ENCODE data around the gene FRYL. TPM values are rescaled to one million over a fixed set of nuclear protein-coding genes. Genes with fewer than 3 reads are reported as not detected.

FRYL gene
- total RNA-seq, 1 experiment from 2014 or later, result 45.8 TPM

- Mint-ChIP-seq H3K27me3 (ENCODE audit: unreplicated experiment) (no peaks in the 10 kb centered on the region), H3K27ac (ENCODE audit: unreplicated experiment) (no peak overlapping the region), H3K36me3 (ENCODE audit: insufficient read depth, unreplicated experiment) (no peaks in the 10 kb centered on the region), H3K9me3 (ENCODE audit: low read depth, unreplicated experiment) (no peaks in the 10 kb centered on the region), H3K4me1 (ENCODE audit: low read depth, unreplicated experiment) (no peaks in the 10 kb centered on the region), H3K4me3 (ENCODE audit: low read depth, unreplicated experiment) (no peak overlapping the region)
- BruUV-seq (replicated peaks), result no TSS peak
- CTCF ChIA-PET, result no interaction called here
- no peak for TF ChIP-seq CTCF (IDR thresholded peaks at IDR 0.05; ENCODE audit: unreplicated experiment)
- DNase-seq, result no peak
- intact Hi-C loops (cut with micrococcal nuclease; ENCODE audit: unreplicated experiment), result no loop called here
Observed at GRCh38 chr4:48509543-48509942, 270.5 kb downstream of the FRYL start.

- H3K4me1 Mint-ChIP-seq (ENCODE audit: low read depth, unreplicated experiment), result no peaks in the 10 kb centered on the region
- CTCF ChIA-PET, result no interaction called here
- H3K36me3 Mint-ChIP-seq (ENCODE audit: insufficient read depth, unreplicated experiment), result no peaks in the 10 kb centered on the region
- intact Hi-C loops (cut with micrococcal nuclease; ENCODE audit: unreplicated experiment), result no loop called here
- BruUV-seq (replicated peaks), result no TSS peak
- no peak for TF ChIP-seq CTCF (IDR thresholded peaks at IDR 0.05; ENCODE audit: unreplicated experiment)
- H3K4me3 Mint-ChIP-seq (ENCODE audit: low read depth, unreplicated experiment), result no peak overlapping the region
- DNase-seq, result no peak
- no peaks in the 10 kb centered on the region for H3K9me3 Mint-ChIP-seq (ENCODE audit: low read depth, unreplicated experiment)
- no peaks in the 10 kb centered on the region for H3K27me3 Mint-ChIP-seq (ENCODE audit: unreplicated experiment)
- no peak overlapping the region for H3K27ac Mint-ChIP-seq (ENCODE audit: unreplicated experiment)
Observed at GRCh38 chr4:48506716-48507115, 273.4 kb downstream of the FRYL start.

- H3K27ac Mint-ChIP-seq (ENCODE audit: unreplicated experiment), result no peak overlapping the region
- H3K4me1 Mint-ChIP-seq (ENCODE audit: low read depth, unreplicated experiment), result no peaks in the 10 kb centered on the region
Observed at GRCh38 chr4:48504352-48504751, 275.7 kb downstream of the FRYL start.

GRCh38 chr4:48504026-48504330 lies 276.1 kb downstream of the FRYL start:
- TF ChIP-seq CTCF (IDR thresholded peaks at IDR 0.05; ENCODE audit: unreplicated experiment), result no peak
- intact Hi-C loops (cut with micrococcal nuclease; ENCODE audit: unreplicated experiment), result no loop called here
- Mint-ChIP-seq H3K4me3 (ENCODE audit: low read depth, unreplicated experiment) (no peak overlapping the region), H3K36me3 (ENCODE audit: insufficient read depth, unreplicated experiment) (no peaks in the 10 kb centered on the region), H3K27me3 (ENCODE audit: unreplicated experiment) (no peaks in the 10 kb centered on the region), H3K9me3 (ENCODE audit: low read depth, unreplicated experiment) (no peaks in the 10 kb centered on the region), H3K27ac (ENCODE audit: unreplicated experiment) (no peak overlapping the region), H3K4me1 (ENCODE audit: low read depth, unreplicated experiment) (no peaks in the 10 kb centered on the region)
- BruUV-seq (replicated peaks), result no TSS peak
- DNase-seq, result no peak
- CTCF ChIA-PET, result no interaction called here

More at GRCh38 chr4:48504352-48504751, 275.7 kb downstream of the FRYL start:
- CTCF ChIA-PET, result no interaction called here
- Mint-ChIP-seq H3K27me3 (ENCODE audit: unreplicated experiment) (no peaks in the 10 kb centered on the region), H3K9me3 (ENCODE audit: low read depth, unreplicated experiment) (no peaks in the 10 kb centered on the region), H3K4me3 (ENCODE audit: low read depth, unreplicated experiment) (no peak overlapping the region), H3K36me3 (ENCODE audit: insufficient read depth, unreplicated experiment) (no peaks in the 10 kb centered on the region)
- no peak for TF ChIP-seq CTCF (IDR thresholded peaks at IDR 0.05; ENCODE audit: unreplicated experiment)
- DNase-seq, result no peak
- intact Hi-C loops (cut with micrococcal nuclease; ENCODE audit: unreplicated experiment), result no loop called here
- BruUV-seq (replicated peaks), result no TSS peak

All from Calu3 (cell line).